GM10248 (cell line): Measurements from ENCODE around the gene PTPRQ.
"Not testable (repeated sequence)": the region's sequence is repeated elsewhere in the genome, so short reads cannot be mapped to it uniquely, and the experiment has no call there.

Experiments used
- CTCF ChIA-PET: fragments of 300-600 bp; sonication (Branson Sonifier 250); formaldehyde crosslinking; extraction: SDS; loops from one replicate; lab custom pipeline; 2021; ENCODE audit warnings: antibody characterized with exemption; lab: Yijun Ruan, JAX
- POLR2A ChIA-PET: fragments of 350-650 bp; sonication (Branson Sonifier 250); formaldehyde crosslinking; extraction: SDS; loops from one replicate; lab custom pipeline; 2020; ENCODE audit warnings: antibody characterized with exemption; lab: Yijun Ruan, JAX
- DNase-seq: peaks from one replicate; pipeline ENCODE4 v3.0.0; 2012; ENCODE audit errors: extremely low spot score
- TF ChIP-seq, protein P1 (sequence below): IDR thresholded peaks from 2 replicates; pipeline ENCODE4 v1.5.1; 2012; ENCODE audit warnings: mild to moderate bottlenecking, low read depth; ENCODE audit errors: extremely low read depth, missing control alignments, control extremely low read depth

PTPRQ gene

DNA sequence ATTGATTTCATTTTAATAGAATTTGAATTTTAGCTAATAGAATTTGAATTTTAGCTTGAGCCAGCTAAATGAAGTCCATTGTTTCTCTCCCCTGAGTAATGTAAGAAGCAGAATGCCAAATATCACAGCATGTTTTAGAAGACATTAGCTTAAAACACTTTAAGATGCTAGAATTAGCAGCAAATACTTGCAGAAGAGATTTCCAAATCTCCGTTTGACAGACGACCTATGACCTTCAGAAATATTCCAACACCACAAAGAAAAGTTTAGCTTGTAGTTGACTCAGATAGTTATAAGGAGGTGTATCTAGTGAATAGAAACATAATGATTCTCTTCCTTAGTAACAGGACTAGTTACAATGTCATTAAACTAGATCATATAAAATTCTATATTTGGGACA lies 211.7 kb downstream of the PTPRQ start:
- no peak for DNase-seq
- TF ChIP-seq, protein P1, sequence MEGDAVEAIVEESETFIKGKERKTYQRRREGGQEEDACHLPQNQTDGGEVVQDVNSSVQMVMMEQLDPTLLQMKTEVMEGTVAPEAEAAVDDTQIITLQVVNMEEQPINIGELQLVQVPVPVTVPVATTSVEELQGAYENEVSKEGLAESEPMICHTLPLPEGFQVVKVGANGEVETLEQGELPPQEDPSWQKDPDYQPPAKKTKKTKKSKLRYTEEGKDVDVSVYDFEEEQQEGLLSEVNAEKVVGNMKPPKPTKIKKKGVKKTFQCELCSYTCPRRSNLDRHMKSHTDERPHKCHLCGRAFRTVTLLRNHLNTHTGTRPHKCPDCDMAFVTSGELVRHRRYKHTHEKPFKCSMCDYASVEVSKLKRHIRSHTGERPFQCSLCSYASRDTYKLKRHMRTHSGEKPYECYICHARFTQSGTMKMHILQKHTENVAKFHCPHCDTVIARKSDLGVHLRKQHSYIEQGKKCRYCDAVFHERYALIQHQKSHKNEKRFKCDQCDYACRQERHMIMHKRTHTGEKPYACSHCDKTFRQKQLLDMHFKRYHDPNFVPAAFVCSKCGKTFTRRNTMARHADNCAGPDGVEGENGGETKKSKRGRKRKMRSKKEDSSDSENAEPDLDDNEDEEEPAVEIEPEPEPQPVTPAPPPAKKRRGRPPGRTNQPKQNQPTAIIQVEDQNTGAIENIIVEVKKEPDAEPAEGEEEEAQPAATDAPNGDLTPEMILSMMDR, result no peak
- POLR2A ChIA-PET, result no interaction called here
- CTCF ChIA-PET, result interaction anchor here (1.4 to 2.8 kb wide), 3 partner anchors 15 to 25 kb away, joined by 3 to 11 read pairs (median 3); no protein-coding TSS in a partner anchor

DNA sequence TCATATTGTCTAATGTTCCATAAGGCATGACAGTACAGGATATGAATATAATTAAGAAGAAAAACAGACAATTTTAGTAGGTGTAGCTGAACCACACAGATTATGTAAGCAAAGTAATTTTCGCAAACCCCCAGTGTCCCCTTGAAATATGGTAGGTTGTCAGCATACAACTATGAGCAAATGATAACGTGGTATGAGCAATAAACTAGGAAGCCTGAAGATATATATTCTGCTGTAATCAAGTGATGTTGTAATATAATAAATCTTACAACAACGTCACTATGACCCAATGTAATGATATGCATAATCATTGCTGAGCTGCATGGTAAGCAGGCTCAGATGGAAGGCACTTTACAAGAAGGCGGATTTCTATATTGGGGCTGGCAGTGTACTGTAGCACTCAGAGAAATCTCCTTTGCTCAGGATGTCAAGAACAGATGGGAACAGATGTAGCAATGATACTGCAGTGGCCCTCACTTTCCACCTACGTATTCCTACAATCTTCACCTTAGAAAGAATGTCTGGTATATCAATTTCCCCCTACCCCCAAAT lies 215.6 kb downstream of the PTPRQ start:
- ChIA-PET POLR2A (no interaction called here), CTCF (no interaction called here)
- TF ChIP-seq, protein P1, result no peak
- DNase-seq, result no peak

DNA sequence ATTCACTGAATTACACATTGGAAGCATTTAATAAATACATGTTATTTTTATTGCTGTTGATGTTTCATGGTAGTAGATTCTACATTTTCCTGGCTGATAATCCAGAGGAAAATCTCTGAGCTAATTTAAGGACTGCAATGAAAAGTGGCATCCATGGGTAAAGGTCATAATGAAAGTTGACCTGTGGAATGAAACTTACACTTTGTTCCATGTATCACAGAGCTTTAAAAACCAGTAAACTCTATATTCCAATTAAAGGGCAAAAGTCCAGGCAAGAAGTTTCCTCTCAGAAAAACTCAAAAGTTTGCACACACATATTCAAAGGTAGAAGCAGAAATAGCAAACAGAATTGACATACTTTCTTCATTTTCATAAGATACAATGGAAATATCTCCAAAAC lies 218.6 kb downstream of the PTPRQ start:
- TF ChIP-seq, protein P1, result no peak
- POLR2A ChIA-PET, result no interaction called here
- CTCF ChIA-PET, result interaction anchor here (1.2 to 1.5 kb wide), 2 partner anchors 29 to 31 kb away, joined by 3 to 4 read pairs; no protein-coding TSS in a partner anchor
- DNase-seq, result no peak

DNA sequence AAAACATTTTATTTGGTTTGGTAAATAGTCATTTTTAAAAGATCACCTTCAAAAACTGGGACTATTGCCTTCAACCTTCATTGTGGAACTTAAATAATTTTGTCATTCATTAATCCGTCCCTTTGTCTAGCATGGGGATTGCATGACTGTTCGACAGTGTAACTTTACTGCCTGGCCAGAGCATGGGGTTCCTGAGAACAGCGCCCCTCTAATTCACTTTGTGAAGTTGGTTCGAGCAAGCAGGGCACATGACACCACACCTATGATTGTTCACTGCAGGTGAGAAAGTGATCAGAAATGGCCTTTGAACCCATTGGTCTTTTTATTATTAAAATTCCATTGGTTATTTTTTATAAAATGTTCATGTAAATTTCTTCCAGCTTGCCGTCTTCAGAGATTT lies 226.2 kb downstream of the PTPRQ start:
- TF ChIP-seq, protein P1, result no peak
- POLR2A ChIA-PET, result no interaction called here
- CTCF ChIA-PET, result no interaction called here
- no peak for DNase-seq

DNA sequence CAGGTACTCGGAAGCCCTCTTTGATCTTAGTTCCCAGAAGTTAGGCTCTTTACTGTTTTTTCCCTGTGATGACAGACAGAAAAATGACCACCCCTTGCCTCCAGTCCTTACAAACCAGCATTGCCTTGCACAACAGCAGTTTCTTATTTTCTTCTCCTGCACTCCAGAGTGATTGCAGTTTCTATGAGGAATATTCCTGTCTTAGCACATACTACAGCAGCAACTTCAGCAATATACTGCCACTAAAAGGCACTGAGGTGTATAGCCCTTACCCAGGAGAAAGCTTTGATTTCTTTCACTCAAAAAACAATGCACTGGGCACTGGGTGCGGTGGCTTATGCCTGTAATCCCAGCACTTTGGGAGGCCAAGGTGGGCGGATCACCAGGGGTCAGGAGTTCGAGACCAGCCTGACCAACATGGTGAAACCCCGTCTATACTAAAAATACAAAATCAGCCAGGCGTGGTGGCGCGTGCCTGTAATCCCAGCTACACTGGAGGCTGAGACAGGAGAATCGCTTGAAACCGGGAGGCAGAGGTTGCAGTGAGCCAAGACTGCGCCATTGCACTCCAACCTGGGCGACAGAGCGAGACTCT lies 232.1 kb downstream of the PTPRQ start:
- POLR2A ChIA-PET, DNase-seq: not testable (repeated sequence)
- CTCF ChIA-PET, result interaction anchor here (1.4 to 1.8 kb wide), 2 partner anchors 11 to 87 kb away, joined by 3 to 8 read pairs; no protein-coding TSS in a partner anchor

DNA sequence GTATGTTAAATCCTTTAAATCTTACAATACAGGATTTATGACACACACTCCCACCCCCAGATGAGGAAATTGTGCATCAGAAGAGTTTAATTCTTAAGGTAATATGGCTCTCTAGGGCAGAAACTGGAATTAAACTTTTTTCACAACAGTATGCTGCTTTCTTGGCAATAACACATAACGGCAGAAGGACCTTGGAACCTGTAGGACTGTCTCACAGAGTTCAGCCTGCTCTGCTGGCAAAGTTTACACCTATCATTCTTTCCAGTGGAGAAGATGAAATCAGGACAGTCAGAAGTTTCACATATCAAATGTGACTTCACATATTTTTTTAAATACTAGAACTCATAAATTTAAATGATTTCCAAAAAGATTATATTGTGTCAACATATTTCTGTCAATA lies 232.8 kb downstream of the PTPRQ start:
- DNase-seq, result no peak
- CTCF ChIA-PET, result interaction anchor here (1.8 kb wide), 1 partner anchor 11 kb away, joined by 8 read pairs; no protein-coding TSS in a partner anchor
- TF ChIP-seq, protein P1, result no peak
- POLR2A ChIA-PET, result no interaction called here

DNA sequence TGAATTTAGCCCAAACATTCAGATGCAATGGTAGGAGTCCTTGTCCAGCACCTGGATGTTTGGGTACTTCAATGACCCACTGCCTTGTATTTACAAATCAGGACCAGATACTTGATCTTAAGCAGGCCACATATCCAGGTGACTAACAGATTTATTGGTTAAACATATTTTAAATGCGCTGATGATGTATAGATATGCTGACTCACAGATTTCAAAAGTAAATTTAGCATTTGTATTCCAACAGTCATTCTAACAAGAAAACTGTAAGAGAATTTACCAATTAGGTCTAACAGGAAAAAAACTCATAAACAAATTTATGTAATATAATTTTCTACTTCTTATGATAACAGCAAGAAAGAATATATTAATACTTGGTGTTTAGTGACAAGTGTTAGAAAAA lies 234.0 kb downstream of the PTPRQ start:
- POLR2A ChIA-PET, result no interaction called here
- CTCF ChIA-PET, result interaction anchor here (1.4 kb wide), 1 partner anchor 9 kb away, joined by 3 read pairs; no protein-coding TSS in a partner anchor
- no peak for DNase-seq
- TF ChIP-seq, protein P1, result no peak
